ENCODE results near the gene LMTK3.
A peak's percentile ranks its signal among the peaks of the same experiment; 100 is the strongest.
"Not testable (repeated sequence)": the region's sequence is repeated elsewhere in the genome, so short reads cannot be mapped to it uniquely, and the experiment has no call there.

The LMTK3 gene

DNA sequence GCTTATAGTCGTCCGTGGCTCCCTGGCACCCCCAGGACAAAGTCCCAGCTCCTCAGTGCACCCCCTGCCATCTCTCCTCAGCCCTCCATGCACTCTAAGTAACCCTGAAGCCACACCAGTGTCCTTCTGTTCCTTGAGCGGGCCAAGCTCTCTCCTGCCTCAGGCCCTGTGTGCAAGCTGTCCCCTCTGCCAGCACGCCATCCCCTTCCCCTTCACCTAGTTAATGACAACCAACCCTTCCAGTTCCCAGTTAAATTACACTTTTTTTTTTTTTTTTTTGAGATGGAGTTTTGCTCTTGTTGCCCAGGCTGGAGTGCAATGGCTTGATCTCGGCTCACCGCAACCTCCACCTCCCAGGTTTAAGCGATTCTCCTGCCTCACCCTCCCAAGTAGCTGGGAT, 23.2 kb downstream of the LMTK3 start:
- not testable (repeated sequence) for DNase-seq (ENCODE audit: low read depth)

DNA sequence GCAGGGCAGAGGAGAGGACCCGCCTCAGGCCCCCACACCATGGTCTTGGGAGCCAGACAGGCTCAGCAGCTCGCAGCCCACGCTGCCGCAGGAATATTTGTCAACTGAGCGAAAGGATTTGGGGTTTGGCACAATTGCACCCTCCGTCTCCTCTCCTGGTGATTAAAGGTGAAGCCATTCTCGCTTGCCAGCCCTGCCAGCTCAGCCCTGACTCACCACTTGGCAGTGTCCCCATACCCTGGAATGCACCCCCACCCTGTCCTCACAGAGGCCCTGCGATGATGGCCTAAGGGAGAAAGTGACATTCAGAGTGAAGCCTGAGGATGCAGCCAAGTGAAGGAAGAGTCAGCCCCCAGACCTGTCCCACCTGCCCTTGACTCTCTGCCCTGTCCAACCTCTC, 23.7 kb downstream of the LMTK3 start:
- no peak for DNase-seq (ENCODE audit: low read depth)

DNA sequence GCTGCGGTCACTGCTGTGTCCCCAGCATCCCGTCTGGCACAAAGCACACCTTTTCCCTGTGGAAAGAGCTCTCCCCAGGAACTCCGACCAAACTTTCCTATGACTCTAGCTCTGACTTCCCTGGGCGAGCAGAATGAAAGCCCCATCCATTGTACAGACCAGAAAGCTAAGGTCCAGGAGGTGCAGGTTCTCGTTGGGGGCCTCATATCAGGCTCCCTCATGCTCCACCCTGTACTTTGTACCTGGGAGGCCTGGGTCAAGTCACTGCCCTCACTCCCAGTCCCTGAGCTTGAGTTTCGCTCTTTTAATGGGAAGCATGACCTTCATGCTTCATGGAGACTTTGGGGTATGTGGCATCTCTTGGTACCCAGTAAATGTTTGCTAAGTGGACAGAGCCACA, 24.1 kb downstream of the LMTK3 start:
- no peak for DNase-seq (ENCODE audit: low read depth)

DNA sequence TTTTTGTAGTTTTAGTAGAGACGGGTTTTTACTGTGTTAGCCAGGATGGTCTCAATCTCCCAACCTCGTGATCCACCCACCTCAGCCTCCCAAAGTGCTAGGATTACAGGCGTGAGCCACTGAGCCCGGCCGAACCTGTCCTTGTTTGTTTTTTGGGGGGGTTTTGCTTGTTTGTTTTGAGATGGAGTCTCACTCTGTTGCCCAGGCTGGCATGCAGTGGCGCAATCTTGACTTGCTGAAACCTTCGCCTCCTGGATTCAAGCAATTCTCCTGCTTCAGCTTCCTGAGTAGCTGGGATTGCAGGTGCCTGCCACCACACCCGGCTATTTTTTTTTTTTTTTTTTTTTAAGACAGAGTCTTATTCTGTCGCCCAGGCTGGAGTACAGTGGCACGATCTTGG, 24.9 kb downstream of the LMTK3 start:
- not testable (repeated sequence) for DNase-seq (ENCODE audit: low read depth)

DNA sequence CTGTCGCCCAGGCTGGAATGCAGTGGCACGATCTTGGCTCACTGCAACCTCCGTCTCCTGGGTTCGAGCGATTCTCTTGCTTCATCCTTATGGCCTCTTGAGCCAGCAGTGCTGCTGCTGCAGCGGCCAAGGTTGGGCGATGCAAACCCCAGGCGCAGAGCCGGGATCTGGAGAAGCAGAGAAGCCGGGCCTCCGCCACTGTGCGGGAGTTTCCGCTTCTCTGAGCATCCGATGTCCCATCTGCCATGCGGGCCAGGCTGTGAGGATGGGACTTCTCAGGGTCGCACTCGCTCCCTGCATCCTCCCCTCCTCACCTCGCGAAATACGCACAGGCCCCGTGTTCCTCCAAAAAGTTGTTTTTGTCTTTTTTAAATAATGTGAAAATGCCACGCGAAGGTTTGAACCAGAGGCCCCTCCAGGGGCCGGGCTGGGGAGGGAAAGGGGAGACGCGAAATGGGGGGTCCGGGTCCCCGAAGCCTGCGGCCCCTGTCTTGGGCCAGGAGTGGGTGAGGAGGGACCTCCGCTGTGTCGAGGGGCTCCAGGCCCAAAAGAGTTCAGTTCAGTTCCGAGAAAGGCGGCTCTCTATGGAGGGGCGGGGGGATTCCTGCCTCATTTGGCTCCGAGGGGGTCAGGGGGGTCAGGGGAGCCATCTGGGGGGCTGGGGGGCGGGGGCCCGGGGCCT, 26.6 kb downstream of the LMTK3 start:
- DNase-seq (ENCODE audit: low read depth) = no peak

DNA sequence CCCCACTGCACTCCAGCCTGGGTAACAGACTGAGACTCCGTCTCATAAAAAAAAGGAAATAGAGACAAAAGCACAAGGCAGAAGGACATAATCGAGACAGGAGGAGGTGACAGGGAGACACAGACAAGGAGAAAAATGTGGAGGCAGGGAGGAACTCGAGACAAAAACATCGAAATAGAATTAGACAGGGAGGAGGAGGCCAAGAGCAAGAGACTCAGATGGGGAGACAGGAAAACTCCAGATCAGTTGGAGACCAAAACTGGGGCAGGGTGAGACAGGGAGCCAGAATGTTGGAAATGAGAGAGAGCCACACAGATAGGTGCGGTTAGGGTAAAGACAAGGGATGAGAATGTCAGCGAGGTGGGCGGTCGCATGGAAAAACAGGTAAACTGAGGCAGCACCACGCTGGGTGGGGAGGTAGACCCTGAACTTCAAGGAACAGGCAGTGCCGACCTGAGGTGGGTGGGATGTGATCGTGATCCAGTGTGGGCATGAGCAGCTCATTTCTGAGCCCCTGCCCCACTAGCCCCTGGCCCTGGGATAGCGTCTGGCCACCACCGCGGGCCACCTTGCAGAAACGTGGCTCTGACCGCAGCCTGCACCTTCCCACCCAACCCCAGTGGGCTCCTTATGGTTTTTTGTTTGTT, 27.3 kb downstream of the LMTK3 start:
- DNase-seq (ENCODE audit: low read depth) = no peak

DNA sequence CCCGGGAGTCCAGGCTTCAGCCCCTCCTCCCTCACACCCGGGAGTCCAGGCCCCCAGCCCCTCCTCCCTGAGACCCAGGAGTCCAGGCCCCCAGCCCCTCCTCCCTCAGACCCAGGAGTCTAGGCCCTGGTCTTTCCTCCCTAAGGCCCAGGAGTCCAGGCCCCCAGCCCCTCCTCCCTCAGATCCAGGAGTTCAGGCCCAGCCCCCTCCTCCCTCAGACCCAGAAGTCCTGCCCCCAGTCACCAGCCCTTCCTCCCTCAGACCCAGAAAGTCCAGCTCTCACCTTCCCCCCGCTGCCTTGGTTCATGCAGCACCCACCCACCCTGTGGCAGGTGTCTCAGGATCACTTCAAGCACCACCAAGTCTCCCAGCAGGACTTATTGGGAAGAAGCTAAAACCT, 28.3 kb downstream of the LMTK3 start:
- no peak for DNase-seq (ENCODE audit: low read depth)

DNA sequence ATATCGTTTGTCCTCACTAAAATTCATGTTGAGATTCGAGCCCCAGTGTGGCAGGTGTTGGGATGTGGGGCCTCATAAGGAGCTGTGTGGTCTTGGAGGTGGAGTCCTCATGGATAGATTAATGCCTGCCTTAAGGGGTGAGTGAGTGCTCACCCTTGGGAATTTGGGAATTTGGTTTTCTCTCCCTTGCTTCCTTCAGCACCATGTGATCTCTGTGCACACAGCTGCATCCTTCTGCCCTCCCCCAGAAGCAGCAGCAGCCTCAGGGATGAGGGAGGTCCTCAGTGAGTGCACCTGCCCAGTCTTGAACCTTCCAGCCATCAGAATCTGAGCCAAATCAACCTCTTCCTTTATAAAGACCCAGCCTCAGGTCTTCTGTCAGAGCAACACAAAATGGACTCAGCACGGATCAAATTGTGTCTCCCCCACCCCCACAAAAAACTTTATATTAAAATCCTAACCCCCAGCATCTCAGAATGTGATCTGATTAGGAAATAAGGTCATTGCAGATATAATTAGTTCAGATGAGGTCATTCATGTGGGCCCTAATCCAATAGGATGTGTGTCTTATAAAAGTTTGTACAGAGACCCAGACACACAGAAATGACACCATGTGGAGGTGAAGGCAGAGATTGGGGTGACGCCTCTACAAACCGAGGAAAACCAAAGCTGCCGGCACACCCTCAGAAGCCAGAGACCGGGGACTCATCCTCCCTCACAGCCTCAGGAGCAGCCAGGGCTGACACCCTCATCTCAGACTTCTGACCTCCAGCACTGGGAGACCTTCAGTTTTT, 29.6 kb downstream of the LMTK3 start:
- no peak for DNase-seq (ENCODE audit: low read depth)

DNA sequence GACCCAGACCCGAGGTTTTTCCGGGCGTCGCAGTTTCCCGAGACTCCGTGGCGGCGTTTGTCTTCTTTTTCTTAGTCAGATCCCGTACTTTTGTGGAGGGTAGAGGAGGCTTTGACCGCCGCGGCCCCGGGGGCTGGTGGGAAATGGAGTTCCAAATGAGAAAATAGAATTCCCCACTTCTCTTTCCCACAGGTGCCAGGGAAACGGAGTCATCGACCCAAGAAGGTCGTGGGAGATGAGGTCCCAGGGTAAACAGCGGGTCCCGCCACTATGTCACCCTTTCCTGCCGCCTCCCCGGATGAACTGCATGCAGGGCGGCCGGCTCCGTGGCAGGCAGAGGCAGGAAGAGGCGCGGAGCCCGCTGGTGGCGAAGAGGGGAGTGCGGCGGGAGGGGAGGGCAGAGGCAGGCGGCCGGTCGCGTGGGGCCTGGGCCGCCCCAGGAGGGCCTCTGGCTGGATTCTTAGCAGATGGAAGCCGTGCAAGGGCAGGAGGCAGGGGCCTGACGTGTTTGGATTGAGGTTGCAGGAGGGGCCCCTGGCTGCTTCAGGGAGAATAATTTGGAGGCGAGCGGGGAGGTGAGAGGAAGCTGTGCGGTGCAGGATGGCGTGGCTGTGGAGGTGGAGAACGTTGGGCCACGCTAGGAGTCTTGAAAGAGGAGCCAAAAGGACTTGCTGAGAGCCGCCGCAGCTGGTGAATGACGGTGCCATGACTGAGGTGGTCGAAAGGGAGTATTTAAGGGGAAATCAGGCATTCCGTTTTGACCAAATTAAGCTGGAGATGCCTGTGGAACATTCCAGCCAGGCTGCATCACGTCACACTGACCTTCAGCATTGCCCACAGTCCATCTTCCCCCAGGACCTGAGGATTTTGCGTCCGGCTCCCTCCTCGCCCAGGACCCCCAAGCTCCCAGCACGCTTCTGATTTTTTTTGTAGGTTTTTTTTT, 30.8 kb downstream of the LMTK3 start:
- peak; percentile 35 for DNase-seq (ENCODE audit: low read depth)

DNA sequence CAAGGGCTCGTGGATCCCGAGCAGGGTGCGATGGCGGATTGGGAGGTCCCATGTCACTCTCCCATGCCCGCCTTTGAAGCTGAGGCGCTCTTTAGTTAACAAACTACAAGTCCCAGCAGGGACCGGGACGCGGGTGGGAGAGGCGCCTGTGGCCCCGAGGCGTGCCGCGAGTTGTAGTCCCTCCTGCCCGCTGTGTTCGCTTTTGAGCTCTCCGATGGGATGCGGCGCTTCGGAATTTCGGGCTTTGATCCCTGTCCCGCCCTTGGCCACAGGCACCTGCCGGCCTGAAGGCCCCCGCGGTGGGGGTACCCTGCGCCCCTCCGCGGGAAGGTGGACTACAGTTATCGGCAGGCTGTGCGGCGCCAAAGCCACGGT, 31.5 kb downstream of the LMTK3 start:
- DNase-seq (ENCODE audit: low read depth) = no peak

DNA sequence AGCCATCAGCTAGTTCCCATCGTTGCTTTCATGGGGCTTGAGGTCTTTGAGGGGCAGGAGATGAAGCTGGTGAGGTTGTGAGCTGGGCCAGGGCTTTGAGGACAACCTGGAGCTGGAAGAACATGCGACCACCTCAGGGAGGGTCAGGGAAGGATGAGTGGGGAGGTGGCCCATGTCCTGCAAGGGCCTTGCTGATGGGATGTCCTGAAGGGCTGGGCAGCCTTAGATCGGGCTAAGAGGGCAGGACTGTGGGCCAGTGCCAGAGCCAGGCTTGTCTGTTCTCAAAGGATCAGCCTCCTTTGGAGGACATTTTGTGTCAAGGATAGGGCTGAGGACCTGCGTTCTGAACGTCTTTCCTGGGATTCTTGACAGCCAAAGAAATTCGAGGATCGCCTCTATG, 31.9 kb downstream of the LMTK3 start:
- no peak for DNase-seq (ENCODE audit: low read depth)

DNA sequence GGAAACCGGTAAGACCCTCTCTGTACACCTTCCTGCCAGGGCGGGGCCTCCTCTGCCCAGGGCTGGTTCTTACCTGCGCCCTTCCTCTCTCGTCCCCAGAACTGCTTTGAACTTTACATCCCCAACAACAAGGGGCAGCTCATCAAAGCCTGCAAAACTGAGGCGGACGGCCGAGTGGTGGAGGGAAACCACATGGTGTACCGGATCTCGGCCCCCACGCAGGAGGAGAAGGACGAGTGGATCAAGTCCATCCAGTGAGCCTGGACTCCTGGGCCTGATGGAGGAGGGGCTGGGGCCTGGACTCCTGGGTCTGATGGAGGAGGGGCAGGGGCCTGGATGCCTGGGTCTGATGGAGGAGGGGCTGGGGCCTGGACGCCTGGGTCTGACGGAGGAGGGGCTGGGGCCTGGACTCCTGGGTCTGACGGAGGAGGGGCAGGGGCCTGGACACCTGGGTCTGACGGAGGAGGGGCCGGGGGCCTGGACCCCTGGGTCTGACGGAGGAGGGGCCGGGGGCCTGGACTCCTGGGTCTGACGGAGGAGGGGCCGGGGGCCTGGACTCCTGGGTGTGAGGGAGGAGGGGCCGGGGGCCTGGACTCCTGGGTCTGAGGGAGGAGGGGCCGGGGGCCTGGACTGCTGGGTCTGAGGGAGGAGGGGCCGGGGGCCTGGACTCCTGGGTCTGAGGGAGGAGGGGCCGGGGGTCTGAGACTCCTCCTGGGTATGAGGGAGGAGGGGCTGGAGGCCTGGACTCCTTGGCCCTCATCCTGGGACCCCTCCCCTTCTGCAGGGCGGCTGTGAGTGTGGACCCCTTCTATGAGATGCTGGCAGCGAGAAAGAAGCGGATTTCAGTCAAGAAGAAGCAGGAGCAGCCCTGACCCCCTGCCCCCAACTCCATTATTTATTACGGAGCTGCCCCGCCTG, 33.0 kb downstream of the LMTK3 start:
- DNase-seq (ENCODE audit: low read depth) = no peak

DNA sequence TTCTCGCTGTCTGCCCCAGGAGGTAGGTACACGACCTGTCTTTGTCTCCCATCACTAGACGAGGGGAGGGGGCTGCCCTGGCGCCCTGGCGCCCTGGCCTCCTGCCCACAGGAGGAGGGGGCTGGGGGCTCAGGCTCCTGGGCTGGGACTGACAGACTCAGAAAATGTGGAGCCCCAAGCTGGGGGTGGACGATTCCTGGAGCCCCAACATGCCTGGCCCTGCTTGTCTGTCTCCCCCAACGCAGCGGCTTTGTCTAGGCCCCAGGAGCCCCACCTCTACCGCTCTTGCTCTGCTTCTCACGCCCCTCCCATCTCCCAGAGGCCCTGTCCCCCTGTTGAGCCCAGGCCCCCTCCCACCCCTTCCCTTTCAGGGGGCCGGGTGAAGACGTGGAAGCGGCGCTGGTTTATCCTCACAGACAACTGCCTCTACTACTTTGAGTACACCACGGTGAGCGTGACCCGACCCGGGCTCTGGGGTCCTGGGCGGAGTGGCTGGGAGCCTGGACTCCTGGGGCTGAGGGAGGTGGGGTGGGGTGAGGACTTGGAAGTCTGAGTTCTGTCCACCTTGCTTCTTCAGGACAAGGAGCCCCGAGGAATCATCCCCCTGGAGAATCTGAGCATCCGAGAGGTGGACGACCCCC, 33.8 kb downstream of the LMTK3 start:
- no peak for DNase-seq (ENCODE audit: low read depth)

DNA sequence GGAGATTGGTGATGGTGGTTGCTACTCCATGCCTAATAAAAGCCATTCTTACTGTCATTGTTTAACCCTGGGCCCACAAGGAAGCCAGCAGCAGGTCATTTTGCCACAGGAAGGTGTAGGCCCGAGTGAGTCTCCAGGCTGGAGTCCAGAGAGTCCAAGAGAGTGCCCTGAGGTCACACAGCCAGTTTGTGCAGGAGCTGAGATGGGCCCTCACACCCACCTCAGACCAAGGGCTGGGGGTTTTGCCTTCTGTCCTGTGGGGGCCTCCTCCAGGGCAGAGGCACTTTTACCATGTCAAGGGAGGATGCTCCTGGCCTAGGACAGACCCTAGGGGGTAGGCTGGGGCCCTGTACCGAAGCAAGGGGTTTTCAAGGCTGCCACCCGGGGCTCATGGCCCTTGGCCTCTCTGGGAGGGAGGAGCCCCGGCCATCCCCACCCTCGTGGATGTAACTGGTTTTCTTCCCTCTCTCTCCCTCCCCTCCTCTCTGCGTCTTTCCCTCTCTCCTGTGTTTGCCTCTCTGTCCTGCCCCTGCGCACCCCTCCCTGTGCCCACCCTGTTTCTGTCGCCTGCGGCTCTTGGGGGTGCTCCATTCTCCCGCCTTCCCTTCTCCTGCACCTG, 34.5 kb downstream of the LMTK3 start:
- no peak for DNase-seq (ENCODE audit: low read depth)

DNA sequence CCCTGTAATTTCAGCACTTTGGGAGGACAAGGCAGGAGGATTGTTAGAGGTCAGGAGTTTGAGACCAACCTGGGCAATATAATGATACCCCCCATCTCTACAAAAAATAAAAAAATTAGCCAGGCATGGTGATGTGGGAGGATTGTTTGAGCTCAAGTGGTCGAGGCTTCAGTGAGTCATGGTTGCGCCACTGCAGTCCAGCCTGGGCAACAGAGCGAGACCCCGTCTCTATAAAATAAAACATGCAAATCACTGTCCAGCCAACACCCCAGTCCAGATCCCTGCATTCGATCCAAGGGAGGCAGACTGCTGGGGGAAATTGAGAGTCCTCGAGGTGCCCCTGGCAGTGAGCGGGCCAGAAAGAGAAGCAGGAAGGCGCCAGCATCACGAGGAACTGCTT, 35.5 kb downstream of the LMTK3 start:
- no peak for DNase-seq (ENCODE audit: low read depth)

DNA sequence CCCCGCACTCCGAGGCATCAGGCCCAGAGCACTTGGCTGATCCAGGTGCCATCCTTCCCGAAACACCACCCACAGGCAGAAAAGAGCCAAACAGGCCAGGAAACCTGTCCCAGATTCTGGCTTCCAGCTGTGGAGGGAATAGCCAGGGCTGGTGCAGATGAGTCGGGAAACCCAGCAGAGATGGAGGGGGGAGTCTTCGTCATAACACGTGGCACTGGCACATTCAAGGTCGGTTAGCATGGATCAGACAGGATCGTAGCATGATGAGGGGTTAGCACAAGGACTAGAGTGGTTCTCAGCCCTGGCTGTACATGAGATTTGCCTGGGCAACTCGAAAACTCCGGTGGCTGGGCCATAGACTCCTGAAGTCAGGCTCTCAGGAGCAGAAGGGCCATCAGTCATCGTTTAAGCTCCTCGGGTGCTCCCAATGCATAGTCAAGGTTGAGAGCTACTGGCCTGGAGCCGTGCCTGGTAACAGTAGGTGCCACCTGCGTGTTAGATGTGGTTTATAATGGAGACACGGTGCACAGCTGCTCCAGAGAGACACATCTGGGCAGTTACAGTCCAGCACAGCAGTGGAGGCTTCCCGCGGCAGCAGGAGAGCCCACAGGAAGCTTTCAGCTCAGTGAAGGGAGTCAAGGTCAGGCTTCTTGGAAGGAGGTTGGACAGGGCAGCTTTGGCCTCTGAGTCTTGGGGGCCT, 36.1 kb downstream of the LMTK3 start:
- DNase-seq (ENCODE audit: low read depth) = no peak

DNA sequence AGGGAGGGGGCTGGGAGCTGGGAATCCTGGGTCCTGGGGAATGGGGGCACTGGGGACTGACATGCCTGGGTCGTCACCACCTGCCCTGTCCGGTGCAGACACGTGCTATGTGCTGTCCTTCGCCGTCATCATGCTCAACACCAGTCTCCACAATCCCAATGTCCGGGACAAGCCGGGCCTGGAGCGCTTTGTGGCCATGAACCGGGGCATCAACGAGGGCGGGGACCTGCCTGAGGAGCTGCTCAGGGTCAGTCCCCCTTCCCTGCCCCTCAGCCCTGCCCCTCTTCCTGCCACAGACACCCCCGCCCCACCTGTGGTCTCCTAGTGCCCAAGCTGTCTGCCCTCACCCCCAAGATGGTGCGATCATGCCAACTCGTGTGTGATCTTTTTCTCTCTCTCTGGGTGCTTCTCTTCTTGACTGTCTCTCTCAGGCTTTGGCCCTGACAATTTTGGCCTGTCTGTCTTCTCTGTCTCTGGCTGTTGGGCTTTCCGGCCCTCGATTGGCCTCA, 37.5 kb downstream of the LMTK3 start:
- no peak for DNase-seq (ENCODE audit: low read depth)

DNA sequence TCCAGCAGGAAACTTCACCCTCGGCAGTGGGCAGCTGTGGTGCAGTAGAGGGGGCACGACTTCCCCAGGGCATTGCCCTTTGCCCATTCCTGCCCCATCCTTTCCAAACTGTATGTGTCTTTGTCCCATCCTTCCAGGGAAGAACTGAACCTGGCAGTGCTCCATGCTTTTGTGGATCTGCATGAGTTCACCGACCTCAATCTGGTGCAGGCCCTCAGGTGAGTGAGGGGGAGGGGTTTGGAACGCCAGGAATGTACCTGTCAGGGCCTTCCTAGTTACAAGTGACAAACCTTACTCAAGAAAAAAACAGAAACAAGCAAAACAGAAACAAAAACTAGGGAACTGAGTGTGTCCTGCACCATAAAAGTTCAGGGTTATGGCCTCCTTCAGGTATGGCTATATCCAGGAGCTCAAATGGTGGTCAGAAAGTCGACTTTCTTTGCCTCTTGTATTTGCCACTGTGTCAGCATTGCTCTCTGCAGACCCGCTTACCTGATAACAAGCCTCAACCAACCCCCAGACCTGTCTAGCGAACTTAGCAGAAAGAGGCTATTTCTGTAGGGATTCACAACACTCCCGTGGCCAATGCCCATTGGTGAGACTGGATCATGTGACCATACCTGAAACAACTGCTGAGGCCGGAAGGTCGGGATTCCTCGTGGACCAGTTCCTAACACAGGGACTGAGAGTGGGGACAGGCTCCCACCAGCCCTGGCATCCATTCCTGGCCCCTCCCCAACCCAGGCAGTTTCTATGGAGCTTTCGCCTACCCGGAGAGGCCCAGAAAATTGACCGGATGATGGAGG, 38.3 kb downstream of the LMTK3 start:
- DNase-seq (ENCODE audit: low read depth) = no peak
